Adrenal gland (tissue), 12 donors: Measurements from ENCODE around the gene KDM2A. TPM values are rescaled to one million over a fixed set of nuclear protein-coding genes. Genes with fewer than 3 reads are reported as not detected.

Source experiments
- DNase-seq, 7 donors: peaks; one replicate each; pipeline ENCODE4 v3.0.0-alpha.2; 2019 to 2020
- H3K27ac ChIP-seq, 5 donors: fragments of 200-600 bp; sonication (generic) in 4 of 5; 1 replicate in 3 of 5; 2 replicates in 2 of 5; pipeline versions ENCODE4 v1.5.1 to v1.8.0; 2016 to 2020; ENCODE audit warnings: mild to moderate bottlenecking in 1 of 5
- H3K27me3 ChIP-seq: fragments of 200-600 bp; 2 replicates; pipeline ENCODE4 v1.8.0; 2021
- H3K36me3 ChIP-seq, 2 donors: fragments of 200-600 bp; replicated peaks in 1 of 2; 1 replicate in 1 of 2; 2 replicates in 1 of 2; pipeline versions ENCODE4 v1.5.1 to v1.8.0; 2018 to 2022
- H3K4me1 ChIP-seq, 2 donors: fragments of 200-600 bp; replicated peaks in 1 of 2; 1 replicate in 1 of 2; 2 replicates in 1 of 2; pipeline versions ENCODE4 v1.5.1 to v1.8.0; 2018 to 2021
- H3K4me3 ChIP-seq, 4 donors: fragments of 200-600 bp; sonication (generic) in 3 of 4; one replicate each; pipeline ENCODE4 v1.5.1; 2016 to 2018
- H3K9me3 ChIP-seq, 3 donors: fragments of 200-600 bp; sonication (generic) in 1 of 3; replicated peaks in 1 of 3; 1 replicate in 2 of 3; 2 replicates in 1 of 3; pipeline versions ENCODE4 v1.5.1 to v1.8.0; 2016 to 2021
- POLR2A ChIP-seq, 2 donors: fragments of 450-650 bp; IDR thresholded peaks; one replicate each; pipeline ENCODE4 v1.6.1; 2017; ENCODE audit warnings: antibody characterized with exemption in 2 of 2, mild to moderate bottlenecking in 2 of 2, moderate library complexity in 1 of 2
- WGBS, 4 donors: extraction: QIAGEN DNeasy Blood & Tissue Kit in 2 of 4; methylation state at CpG; one replicate each; pipeline versions ENCODE4 v1.1.5 to v1.1.7; 2013 to 2017; 5-methylcytosine and 5-hydroxymethylcytosine counted together
- intact Hi-C, 2 donors: fragments of 100-400 bp; cut with DNase I; formaldehyde crosslinking; loops; one replicate each; pipeline versions ENCODE4 v1.14.1 to v1.15.0; 2022 to 2023
- polyA plus RNA-seq, 3 donors: library from polyadenylated mRNA; stranded (reverse); fragments of 200-250 nt in 2 of 3; fragments of 350-450 nt in 1 of 3; fragmentation: Illumina TruSeq in 1 of 3; extraction: RNeasy Lipid Tissue Mini Kit (QIAGEN cat#74804) in 1 of 3; gene quantifications; one replicate each; pipeline ENCODE4 v1.2.3, GENCODE V29; 2013 to 2014
- total RNA-seq, 9 donors: library from RNA; depleted of rRNA in 4 of 9; stranded (reverse); fragments of >200 nt in 4 of 9; fragments of 120-200 nt in 1 of 9; fragmentation: NEBNext Ultra II Directional in 1 of 9; extraction: Animal tissue kit (Norgen Biotek cat#: 25700) in 1 of 9; gene quantifications; one replicate each; pipeline versions ENCODE4 v1.1.0 to v1.2.4, GENCODE V29; 2013 to 2023
- TF ChIP-seq, protein P1 (sequence below), 6 experiments: fragments of 450-650 bp in 4 of 6; fragments of 200-600 bp in 2 of 6; sonication (generic) in 1 of 6; IDR thresholded peaks; 1 replicate in 5 of 6; 2 replicates in 1 of 6; pipeline versions ENCODE4 v1.5.1 to v1.8.0; 2016 to 2021; ENCODE audit warnings: antibody characterized with exemption in 6 of 6, mild to moderate bottlenecking in 2 of 6, moderate library complexity in 1 of 6
- donor health status: healthy with polysubstance abuse.
- donor health status: Bipolar disorder and iron deficiency.
- donor health status: DM: yes; HTN: yes; CAD: no.
- donor health status: DM: no; HTN: no; CAD: no.
- donor health status: DM: no; HTN: no; CAD: no.
- donor health status: DM: yes; HTN: yes; CAD: no.

KDM2A gene
- total and polyA plus RNA-seq, 12 donors: 30.6 to 65.3 (median 45.7) TPM

DNA sequence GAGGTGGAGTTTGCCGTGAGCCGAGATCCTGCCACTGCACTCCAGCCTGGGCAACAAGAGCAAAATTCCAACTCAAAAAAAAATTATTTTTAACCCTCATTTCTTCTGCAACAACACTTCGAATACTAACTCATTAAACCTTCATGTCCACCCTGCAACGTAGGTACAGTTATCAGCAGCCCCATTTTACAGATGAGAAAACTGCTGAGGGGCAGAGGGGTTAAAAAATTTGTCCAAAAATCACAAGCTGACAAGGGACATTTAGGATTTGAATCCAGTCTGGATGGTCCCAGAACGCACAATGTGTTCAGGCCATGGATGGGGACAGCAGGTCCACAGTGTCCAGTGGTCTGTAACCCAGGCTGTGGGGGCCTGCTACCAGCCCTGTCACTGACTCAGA lies 33.4 kb upstream of the KDM2A start:
- TF ChIP-seq, protein P1, sequence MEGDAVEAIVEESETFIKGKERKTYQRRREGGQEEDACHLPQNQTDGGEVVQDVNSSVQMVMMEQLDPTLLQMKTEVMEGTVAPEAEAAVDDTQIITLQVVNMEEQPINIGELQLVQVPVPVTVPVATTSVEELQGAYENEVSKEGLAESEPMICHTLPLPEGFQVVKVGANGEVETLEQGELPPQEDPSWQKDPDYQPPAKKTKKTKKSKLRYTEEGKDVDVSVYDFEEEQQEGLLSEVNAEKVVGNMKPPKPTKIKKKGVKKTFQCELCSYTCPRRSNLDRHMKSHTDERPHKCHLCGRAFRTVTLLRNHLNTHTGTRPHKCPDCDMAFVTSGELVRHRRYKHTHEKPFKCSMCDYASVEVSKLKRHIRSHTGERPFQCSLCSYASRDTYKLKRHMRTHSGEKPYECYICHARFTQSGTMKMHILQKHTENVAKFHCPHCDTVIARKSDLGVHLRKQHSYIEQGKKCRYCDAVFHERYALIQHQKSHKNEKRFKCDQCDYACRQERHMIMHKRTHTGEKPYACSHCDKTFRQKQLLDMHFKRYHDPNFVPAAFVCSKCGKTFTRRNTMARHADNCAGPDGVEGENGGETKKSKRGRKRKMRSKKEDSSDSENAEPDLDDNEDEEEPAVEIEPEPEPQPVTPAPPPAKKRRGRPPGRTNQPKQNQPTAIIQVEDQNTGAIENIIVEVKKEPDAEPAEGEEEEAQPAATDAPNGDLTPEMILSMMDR (IDR thresholded peaks at IDR 0.05): no peak
- no peak for TF ChIP-seq POLR2A (IDR thresholded peaks at IDR 0.05)
- no peaks in the 10 kb centered on the region for H3K27me3 ChIP-seq
- H3K9me3 ChIP-seq: no peaks in the 10 kb centered on the region
- peaks cover 0 to 8% of the 10 kb centered on the region in 2 donors for H3K4me1 ChIP-seq
- 86 to 93% (median 91%) methylated on average over 5 of the region's 5 CpGs for WGBS, 4 donors
- no peak overlapping the region for H3K27ac ChIP-seq
- intact Hi-C loops: loop anchor here (10.0 kb wide), 2 partner anchors 89 to 229 kb away; no protein-coding TSS in a partner anchor
- H3K36me3 ChIP-seq: no peaks in the 10 kb centered on the region
- H3K4me3 ChIP-seq: no peak overlapping the region
- DNase-seq: no peak

DNA sequence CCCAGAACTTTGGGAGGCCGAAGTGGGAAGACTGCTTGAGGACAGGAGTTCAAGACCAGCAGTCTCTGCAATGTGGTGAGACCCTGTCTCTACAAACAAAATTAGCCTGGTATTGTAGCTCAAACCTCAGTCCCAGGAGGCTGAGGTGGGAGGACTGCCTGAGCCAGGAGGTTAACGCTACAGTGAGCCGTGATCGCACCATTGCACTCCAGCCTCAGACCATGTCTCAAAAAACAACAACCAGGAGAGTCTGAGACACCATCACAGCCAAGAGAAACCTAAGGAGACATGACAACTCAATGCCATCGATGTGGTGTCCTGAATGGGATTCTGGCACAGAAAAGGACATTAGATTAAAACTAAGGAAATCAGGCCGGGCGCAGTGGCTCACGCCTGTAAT lies 28.3 kb upstream of the KDM2A start:
- Histone ChIP-seq H3K9me3 (no peaks in the 10 kb centered on the region), H3K27me3 (no peaks in the 10 kb centered on the region), H3K4me1 (no peaks in the 10 kb centered on the region), H3K27ac (no peak overlapping the region), H3K36me3 (no peaks in the 10 kb centered on the region), H3K4me3 (no peak overlapping the region)
- 91 to 95% (median 93%) methylated on average over 8 of the region's 8 CpGs for WGBS, 4 donors
- DNase-seq: no peak
- intact Hi-C loops: no loop called here
- no peak for TF ChIP-seq POLR2A (IDR thresholded peaks at IDR 0.05)
- TF ChIP-seq, protein P1 (IDR thresholded peaks at IDR 0.05): no peak

DNA sequence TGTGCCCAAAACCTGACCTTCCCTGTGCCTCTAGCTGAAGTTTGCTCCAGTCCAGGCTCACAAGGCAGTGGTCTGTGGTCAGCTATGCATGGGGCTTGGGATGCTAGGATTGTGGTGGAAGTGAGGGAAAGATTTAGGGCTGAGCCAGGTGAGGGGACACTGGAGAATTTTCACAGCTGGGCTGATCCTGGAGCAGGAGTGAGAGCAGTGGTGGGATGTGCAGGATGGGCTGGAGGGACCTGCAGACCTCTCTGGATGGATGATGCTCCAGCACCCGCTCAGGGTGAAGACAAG lies 23.9 kb upstream of the KDM2A start:
- Histone ChIP-seq H3K36me3 (no peaks in the 10 kb centered on the region), H3K4me3 (no peak overlapping the region), H3K9me3 (no peaks in the 10 kb centered on the region), H3K4me1 (no peaks in the 10 kb centered on the region), H3K27me3 (no peaks in the 10 kb centered on the region), H3K27ac (no peak overlapping the region)
- intact Hi-C loops: no loop called here
- DNase-seq: no peak
- 50 to 93% (median 79%) methylated on average over 1 of the region's 1 CpG for WGBS, 4 donors
- TF ChIP-seq, protein P1 (IDR thresholded peaks at IDR 0.05): no peak
- no peak for TF ChIP-seq POLR2A (IDR thresholded peaks at IDR 0.05)

DNA sequence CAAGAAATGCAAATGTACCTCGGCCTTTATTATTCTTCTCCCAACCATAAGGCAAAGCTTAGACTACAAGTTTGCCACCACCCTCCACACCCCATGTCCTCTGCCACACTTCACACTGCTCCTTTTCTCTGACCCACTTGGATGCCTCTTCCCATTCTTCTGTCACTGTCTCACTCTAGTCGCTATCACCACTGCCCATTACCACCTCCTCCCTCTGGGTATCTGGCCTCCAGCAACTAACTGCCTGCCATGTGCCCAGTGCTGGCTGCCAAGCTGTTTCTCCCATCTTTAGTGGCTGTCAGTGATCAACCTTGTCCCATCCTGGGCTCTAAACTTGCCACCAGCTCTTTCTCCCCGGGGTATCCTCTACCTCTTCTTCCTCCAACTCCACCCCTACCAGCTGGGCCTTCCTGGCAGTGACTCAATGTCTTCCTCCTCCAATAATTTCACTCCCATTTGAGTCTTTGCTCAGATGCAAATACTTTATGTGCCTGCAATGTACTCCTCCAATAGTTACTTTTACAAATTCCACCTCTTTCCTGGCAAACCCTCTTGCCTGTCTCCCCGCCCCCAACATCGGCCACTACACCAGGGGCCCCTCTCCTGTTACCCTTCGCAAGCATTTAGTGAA lies 20.1 kb upstream of the KDM2A start:
- no peak overlapping the region for H3K4me3 ChIP-seq
- no peaks in the 10 kb centered on the region for H3K27me3 ChIP-seq
- no peaks in the 10 kb centered on the region for H3K9me3 ChIP-seq
- intact Hi-C loops: no loop called here
- H3K36me3 ChIP-seq: no peaks in the 10 kb centered on the region
- TF ChIP-seq POLR2A (IDR thresholded peaks at IDR 0.05): no peak
- TF ChIP-seq, protein P1 (IDR thresholded peaks at IDR 0.05): no peak
- H3K27ac ChIP-seq: no peak overlapping the region
- DNase-seq: no peak
- WGBS, 4 donors: 83 to 87% (median 84%) methylated on average over 6 of the region's 6 CpGs
- no peaks in the 10 kb centered on the region for H3K4me1 ChIP-seq
